WTC11 (cell line): ENCODE results near the gene CCDC124. TPM values are rescaled to one million over a fixed set of nuclear protein-coding genes. Genes with fewer than 3 reads are reported as not detected.

ENCODE experiments used
- ATAC-seq: fragments of 200-7000 bp; cut with Tn5 transposase; 2 replicates; pipeline ENCODE4 v1.10.0; 2021; ENCODE audit warnings: mild to moderate bottlenecking, moderate library complexity
- CTCF ChIA-PET: fragments of 300-600 bp; sonication (Branson Sonifier 250); formaldehyde crosslinking; loops from one replicate; lab custom pipeline; 2021; ENCODE audit warnings: antibody characterized with exemption; lab: Charles Lee
- POLR2A ChIA-PET: fragments of 350-600 bp; sonication (Branson Sonifier 250); formaldehyde crosslinking; loops from one replicate; lab custom pipeline; 2021; ENCODE audit warnings: antibody characterized with exemption; lab: Charles Lee
- DNase-seq: peaks from one replicate; pipeline ENCODE4 v3.0.0; 2021; ENCODE audit warnings: low spot score
- H3K27ac Mint-ChIP-seq: 2 replicates; pipeline ENCODE4 v1.8.0; 2021; ENCODE audit warnings: mixed read lengths
- H3K27me3 Mint-ChIP-seq: 2 replicates; pipeline ENCODE4 v1.8.0; 2021; ENCODE audit warnings: low read depth, mild to moderate bottlenecking, moderate library complexity, mixed read lengths
- H3K36me3 Mint-ChIP-seq: 2 replicates; pipeline ENCODE4 v1.8.0; 2021; ENCODE audit warnings: mixed read lengths
- H3K4me1 Mint-ChIP-seq: 2 replicates; pipeline ENCODE4 v1.8.0; 2022; ENCODE audit warnings: mixed read lengths
- H3K4me3 Mint-ChIP-seq: 2 replicates; pipeline ENCODE4 v1.8.0; 2021; ENCODE audit warnings: mild to moderate bottlenecking, moderate library complexity, mixed read lengths
- H3K9me3 Mint-ChIP-seq: 2 replicates; pipeline ENCODE4 v1.8.0; 2021; ENCODE audit warnings: mixed read lengths
- FOXK1 ChIP-seq: sonication (generic); formaldehyde crosslinking; IDR thresholded peaks from 2 replicates; pipeline ENCODE4 v1.8.0; 2022; ENCODE audit warnings: mild to moderate bottlenecking, moderate library complexity, missing genetic modification reagents
- JUN ChIP-seq: sonication (generic); formaldehyde crosslinking; IDR thresholded peaks from 2 replicates; pipeline ENCODE4 v1.8.0; 2023; ENCODE audit warnings: mild to moderate bottlenecking, missing genetic modification reagents
- MYBL2 ChIP-seq: sonication (generic); formaldehyde crosslinking; IDR thresholded peaks from 2 replicates; pipeline ENCODE4 v1.8.1; 2023; ENCODE audit warnings: mild to moderate bottlenecking, moderate library complexity, missing genetic modification reagents
- NFATC4 ChIP-seq: fragments of 250-450 bp; sonication (Bioruptor Pico); IDR thresholded peaks from 2 replicates; pipeline ENCODE4 v1.9.0; 2021; ENCODE audit warnings: mild to moderate bottlenecking
- NFYB ChIP-seq: sonication (generic); formaldehyde crosslinking; conservative IDR thresholded peaks from 2 replicates; pipeline ENCODE4 v1.8.0; 2022; ENCODE audit warnings: low read depth, missing genetic modification reagents
- NR2C2 ChIP-seq: sonication (generic); formaldehyde crosslinking; IDR thresholded peaks from 2 replicates; pipeline ENCODE4 v1.8.0; 2022; ENCODE audit warnings: mild to moderate bottlenecking, missing genetic modification reagents
- OVOL2 ChIP-seq: fragments of 250-450 bp; sonication (Bioruptor Pico); IDR thresholded peaks from 2 replicates; pipeline ENCODE4 v1.9.0; 2021; ENCODE audit warnings: mild to moderate bottlenecking, borderline replicate concordance
- PRRX2 ChIP-seq: fragments of 250-450 bp; sonication (Bioruptor Pico); IDR thresholded peaks from 2 replicates; pipeline ENCODE4 v1.8.0; 2021; ENCODE audit warnings: mild to moderate bottlenecking
- SMAD4 ChIP-seq: sonication (generic); formaldehyde crosslinking; IDR thresholded peaks from 2 replicates; pipeline ENCODE4 v1.8.0; 2022; ENCODE audit warnings: mild to moderate bottlenecking, missing genetic modification reagents
- SOX15 ChIP-seq: fragments of 250-450 bp; sonication (Bioruptor Pico); IDR thresholded peaks from 2 replicates; pipeline ENCODE4 v1.9.0; 2021; ENCODE audit warnings: mild to moderate bottlenecking
- SP1 ChIP-seq: sonication (generic); formaldehyde crosslinking; conservative IDR thresholded peaks from 2 replicates; pipeline ENCODE4 v1.8.1; 2022; ENCODE audit warnings: missing genetic modification reagents
- TEAD1 ChIP-seq: sonication (generic); formaldehyde crosslinking; IDR thresholded peaks from 2 replicates; pipeline ENCODE4 v1.8.0; 2022; ENCODE audit warnings: mild to moderate bottlenecking, missing genetic modification reagents
- TEAD4 ChIP-seq: sonication (generic); formaldehyde crosslinking; IDR thresholded peaks from 2 replicates; pipeline ENCODE4 v1.8.0; 2022; ENCODE audit warnings: mild to moderate bottlenecking, missing genetic modification reagents
- TP53 ChIP-seq: sonication (generic); formaldehyde crosslinking; IDR thresholded peaks from 2 replicates; pipeline ENCODE4 v1.8.1; 2023; ENCODE audit warnings: mild to moderate bottlenecking, missing genetic modification reagents
- ZNF121 ChIP-seq: sonication (generic); formaldehyde crosslinking; IDR thresholded peaks from 2 replicates; pipeline ENCODE4 v1.8.0; 2023; ENCODE audit warnings: missing genetic modification reagents
- ZNF138 ChIP-seq: sonication (generic); formaldehyde crosslinking; conservative IDR thresholded peaks from 2 replicates; pipeline ENCODE4 v1.8.1; 2022; ENCODE audit warnings: mild to moderate bottlenecking, moderate library complexity, missing genetic modification reagents
- ZNF232 ChIP-seq: sonication (generic); formaldehyde crosslinking; IDR thresholded peaks from 2 replicates; pipeline ENCODE4 v1.8.0; 2022; ENCODE audit warnings: mild to moderate bottlenecking, missing genetic modification reagents
- ZNF423 ChIP-seq: fragments of 250-450 bp; sonication (Bioruptor Pico); IDR thresholded peaks from 2 replicates; pipeline ENCODE4 v2.1.2; 2022; ENCODE audit warnings: mild to moderate bottlenecking, moderate library complexity
- total RNA-seq: library from RNA; stranded (reverse); gene quantifications from 3 replicates; pipeline ENCODE4 v1.2.3, GENCODE V29; 2021
- TF ChIP-seq, protein P1 (sequence below): sonication (generic); formaldehyde crosslinking; IDR thresholded peaks from 2 replicates; pipeline ENCODE4 v1.8.1; 2023; ENCODE audit warnings: mild to moderate bottlenecking, moderate library complexity, missing genetic modification reagents
- TF ChIP-seq, protein P2 (sequence below): sonication (generic); formaldehyde crosslinking; IDR thresholded peaks from 2 replicates; pipeline ENCODE4 v1.8.0; 2022; ENCODE audit warnings: mild to moderate bottlenecking, missing genetic modification reagents
- TF ChIP-seq, protein P3 (sequence below): sonication (generic); formaldehyde crosslinking; IDR thresholded peaks from 2 replicates; pipeline ENCODE4 v1.8.1; 2023; ENCODE audit warnings: mild to moderate bottlenecking, missing genetic modification reagents
- TF ChIP-seq, protein P4 (sequence below): fragments of 250-450 bp; sonication (Bioruptor Pico); IDR thresholded peaks from 2 replicates; pipeline ENCODE4 v1.9.0; 2021; ENCODE audit warnings: moderate library complexity, mild to moderate bottlenecking, inconsistent platforms, borderline replicate concordance
- TF ChIP-seq, protein P5 (sequence below): sonication (generic); formaldehyde crosslinking; IDR thresholded peaks from 2 replicates; pipeline ENCODE4 v1.8.0; 2022; ENCODE audit warnings: missing genetic modification reagents
- TF ChIP-seq, protein P6 (sequence below): fragments of 250-450 bp; sonication (Bioruptor Pico); IDR thresholded peaks from 2 replicates; pipeline ENCODE4 v2.1.2; 2022; ENCODE audit warnings: mild to moderate bottlenecking, moderate library complexity

Gene CCDC124
- total RNA-seq, 1 experiment from 2014 or later: 156 TPM

DNA sequence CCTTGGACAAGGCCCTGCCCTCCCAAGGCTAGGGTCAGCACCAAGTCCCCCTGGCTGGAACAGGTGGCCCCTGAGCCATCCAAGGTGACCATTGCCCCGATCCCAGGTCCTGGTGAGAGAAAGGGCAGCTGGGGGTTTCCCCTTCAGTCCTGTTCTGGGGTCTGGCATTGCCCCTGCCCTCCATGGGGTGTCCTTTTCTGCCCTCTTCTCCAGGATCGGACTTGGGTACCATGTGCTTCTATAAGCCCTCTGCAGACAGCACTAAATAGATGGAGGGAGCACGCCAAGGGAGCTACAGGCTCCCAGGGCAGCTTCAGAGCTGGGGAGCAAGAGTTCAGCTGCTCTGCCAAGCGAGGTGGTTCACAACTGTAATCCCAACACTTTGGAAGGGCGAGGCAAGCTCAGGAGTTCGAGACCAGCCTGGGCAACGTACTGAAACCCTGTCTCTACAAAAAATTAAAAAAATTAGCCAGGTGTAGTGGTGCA is 20.5 kb downstream of the CCDC124 start:
- Mint-ChIP-seq H3K4me1 (peaks cover 25% of the 10 kb centered on the region), H3K27ac (no peak overlapping the region), H3K9me3 (no peaks in the 10 kb centered on the region), H3K36me3 (no peaks in the 10 kb centered on the region), H3K27me3 (peaks cover 54% of the 10 kb centered on the region), H3K4me3 (peak overlapping the region; percentile 74)
- DNase-seq (no peak), ATAC-seq (no peak)
- CTCF ChIA-PET: interaction anchor here (0.6 to 5.0 kb wide), 8 partner anchors 10 to 512 kb away, joined by 3 to 43 read pairs (median 6); partner anchors contain the start of genes ARRDC2 and RPL18A
- POLR2A ChIA-PET: interaction anchor here (0.5 to 1.5 kb wide), 3 partner anchors 10 to 21 kb away, joined by 5 to 7 read pairs (median 5); partner anchors contain the start of gene CCDC124
- TF ChIP-seq, protein P1, sequence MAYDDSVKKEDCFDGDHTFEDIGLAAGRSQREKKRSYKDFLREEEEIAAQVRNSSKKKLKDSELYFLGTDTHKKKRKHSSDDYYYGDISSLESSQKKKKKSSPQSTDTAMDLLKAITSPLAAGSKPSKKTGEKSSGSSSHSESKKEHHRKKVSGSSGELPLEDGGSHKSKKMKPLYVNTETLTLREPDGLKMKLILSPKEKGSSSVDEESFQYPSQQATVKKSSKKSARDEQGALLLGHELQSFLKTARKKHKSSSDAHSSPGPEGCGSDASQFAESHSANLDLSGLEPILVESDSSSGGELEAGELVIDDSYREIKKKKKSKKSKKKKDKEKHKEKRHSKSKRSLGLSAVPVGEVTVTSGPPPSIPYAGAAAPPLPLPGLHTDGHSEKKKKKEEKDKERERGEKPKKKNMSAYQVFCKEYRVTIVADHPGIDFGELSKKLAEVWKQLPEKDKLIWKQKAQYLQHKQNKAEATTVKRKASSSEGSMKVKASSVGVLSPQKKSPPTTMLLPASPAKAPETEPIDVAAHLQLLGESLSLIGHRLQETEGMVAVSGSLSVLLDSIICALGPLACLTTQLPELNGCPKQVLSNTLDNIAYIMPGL (CRISPR knock-in tag): no peak
- TF ChIP-seq, protein P2, sequence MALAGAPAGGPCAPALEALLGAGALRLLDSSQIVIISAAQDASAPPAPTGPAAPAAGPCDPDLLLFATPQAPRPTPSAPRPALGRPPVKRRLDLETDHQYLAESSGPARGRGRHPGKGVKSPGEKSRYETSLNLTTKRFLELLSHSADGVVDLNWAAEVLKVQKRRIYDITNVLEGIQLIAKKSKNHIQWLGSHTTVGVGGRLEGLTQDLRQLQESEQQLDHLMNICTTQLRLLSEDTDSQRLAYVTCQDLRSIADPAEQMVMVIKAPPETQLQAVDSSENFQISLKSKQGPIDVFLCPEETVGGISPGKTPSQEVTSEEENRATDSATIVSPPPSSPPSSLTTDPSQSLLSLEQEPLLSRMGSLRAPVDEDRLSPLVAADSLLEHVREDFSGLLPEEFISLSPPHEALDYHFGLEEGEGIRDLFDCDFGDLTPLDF (CRISPR knock-in tag): no peak
- TF ChIP-seq, protein P3, sequence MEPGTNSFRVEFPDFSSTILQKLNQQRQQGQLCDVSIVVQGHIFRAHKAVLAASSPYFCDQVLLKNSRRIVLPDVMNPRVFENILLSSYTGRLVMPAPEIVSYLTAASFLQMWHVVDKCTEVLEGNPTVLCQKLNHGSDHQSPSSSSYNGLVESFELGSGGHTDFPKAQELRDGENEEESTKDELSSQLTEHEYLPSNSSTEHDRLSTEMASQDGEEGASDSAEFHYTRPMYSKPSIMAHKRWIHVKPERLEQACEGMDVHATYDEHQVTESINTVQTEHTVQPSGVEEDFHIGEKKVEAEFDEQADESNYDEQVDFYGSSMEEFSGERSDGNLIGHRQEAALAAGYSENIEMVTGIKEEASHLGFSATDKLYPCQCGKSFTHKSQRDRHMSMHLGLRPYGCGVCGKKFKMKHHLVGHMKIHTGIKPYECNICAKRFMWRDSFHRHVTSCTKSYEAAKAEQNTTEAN (CRISPR knock-in tag): no peak
- TF ChIP-seq SOX15 (CRISPR knock-in tag): no peak
- TF ChIP-seq MYBL2 (CRISPR knock-in tag): no peak

DNA sequence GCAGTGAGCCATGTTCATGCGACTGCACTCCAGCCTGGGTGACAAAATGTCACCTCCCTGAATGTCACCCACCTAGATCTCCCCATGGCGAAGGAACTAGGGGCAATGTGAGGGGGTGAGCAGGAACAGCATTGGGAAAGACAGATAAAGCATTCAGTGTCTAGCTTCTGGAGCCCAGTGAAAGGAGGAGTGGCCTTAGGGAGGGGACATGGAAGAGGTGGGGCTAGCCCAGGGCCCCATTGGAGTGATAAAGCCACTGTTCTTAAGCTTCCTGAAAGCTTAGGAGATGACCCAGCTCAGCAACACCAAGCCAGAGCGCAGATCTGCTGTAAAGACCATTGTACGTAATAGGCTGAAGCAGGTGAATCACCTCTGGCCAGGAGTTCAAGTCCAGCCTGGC is 21.1 kb downstream of the CCDC124 start:
- Mint-ChIP-seq H3K4me3 (peak overlapping the region; percentile 74), H3K27ac (no peak overlapping the region), H3K36me3 (no peaks in the 10 kb centered on the region), H3K9me3 (no peaks in the 10 kb centered on the region), H3K27me3 (peaks cover 54% of the 10 kb centered on the region), H3K4me1 (peaks cover 25% of the 10 kb centered on the region)
- ChIA-PET POLR2A (interaction anchor here (0.5 kb wide), 1 partner anchor 11 kb away, joined by 5 read pairs; no protein-coding TSS in a partner anchor), CTCF (interaction anchor here (0.6 to 5.0 kb wide), 9 partner anchors 9 to 513 kb away, joined by 3 to 43 read pairs (median 5); partner anchors contain the start of genes ARRDC2 and RPL18A)
- TF ChIP-seq SMAD4 (CRISPR knock-in tag) (no peak), ZNF121 (CRISPR knock-in tag) (no peak), OVOL2 (CRISPR knock-in tag) (no peak), NFYB (CRISPR knock-in tag) (no peak), TP53 (CRISPR knock-in tag) (no peak), FOXK1 (no peak)
- TF ChIP-seq, protein P4, sequence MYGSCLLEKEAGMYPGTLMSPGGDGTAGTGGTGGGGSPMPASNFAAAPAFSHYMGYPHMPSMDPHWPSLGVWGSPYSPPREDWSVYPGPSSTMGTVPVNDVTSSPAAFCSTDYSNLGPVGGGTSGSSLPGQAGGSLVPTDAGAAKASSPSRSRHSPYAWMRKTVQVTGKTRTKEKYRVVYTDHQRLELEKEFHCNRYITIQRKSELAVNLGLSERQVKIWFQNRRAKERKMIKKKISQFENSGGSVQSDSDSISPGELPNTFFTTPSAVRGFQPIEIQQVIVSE (CRISPR knock-in tag): no peak
- 0 out of 2 replicates have a peak, but pooled peaks have one; percentile 3 for ATAC-seq
- DNase-seq: no peak

DNA sequence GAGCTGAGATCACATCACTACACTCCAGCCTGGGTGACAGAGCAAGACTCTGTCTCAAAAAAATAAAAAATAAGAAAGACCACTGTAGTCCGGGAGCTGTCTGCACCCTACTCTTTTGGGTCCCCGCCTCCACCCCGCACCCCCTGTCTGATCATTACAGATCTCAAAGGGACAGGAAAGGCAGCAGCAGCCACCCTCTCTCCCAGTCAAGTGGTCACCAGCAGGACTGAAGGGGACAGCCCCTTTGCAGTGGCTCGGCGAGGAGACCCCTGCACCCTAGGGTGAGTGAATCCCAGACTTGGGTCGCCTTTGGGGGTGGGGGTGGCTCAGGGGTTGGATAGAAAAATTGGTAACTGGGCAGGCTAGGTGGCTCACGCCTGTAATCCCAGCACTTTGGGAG is 21.6 kb downstream of the CCDC124 start:
- no peak overlapping the region for H3K4me3 Mint-ChIP-seq
- no peaks in the 10 kb centered on the region for H3K9me3 Mint-ChIP-seq
- POLR2A ChIA-PET: interaction anchor here (0.6 kb wide), 1 partner anchor 85 kb away, joined by 4 read pairs; no protein-coding TSS in a partner anchor
- no peak for ATAC-seq
- H3K36me3 Mint-ChIP-seq: no peaks in the 10 kb centered on the region
- H3K27me3 Mint-ChIP-seq: peaks cover 48% of the 10 kb centered on the region
- CTCF ChIA-PET: interaction anchor here (0.7 to 5.0 kb wide), 6 partner anchors 8 to 95 kb away, joined by 3 to 43 read pairs (median 7); partner anchors contain the start of gene RPL18A
- peaks cover 22% of the 10 kb centered on the region for H3K4me1 Mint-ChIP-seq
- DNase-seq: no peak
- no peak overlapping the region for H3K27ac Mint-ChIP-seq
- TF ChIP-seq TEAD1 (CRISPR knock-in tag): no peak
- TF ChIP-seq SP1: no peak
- TF ChIP-seq, protein P5, sequence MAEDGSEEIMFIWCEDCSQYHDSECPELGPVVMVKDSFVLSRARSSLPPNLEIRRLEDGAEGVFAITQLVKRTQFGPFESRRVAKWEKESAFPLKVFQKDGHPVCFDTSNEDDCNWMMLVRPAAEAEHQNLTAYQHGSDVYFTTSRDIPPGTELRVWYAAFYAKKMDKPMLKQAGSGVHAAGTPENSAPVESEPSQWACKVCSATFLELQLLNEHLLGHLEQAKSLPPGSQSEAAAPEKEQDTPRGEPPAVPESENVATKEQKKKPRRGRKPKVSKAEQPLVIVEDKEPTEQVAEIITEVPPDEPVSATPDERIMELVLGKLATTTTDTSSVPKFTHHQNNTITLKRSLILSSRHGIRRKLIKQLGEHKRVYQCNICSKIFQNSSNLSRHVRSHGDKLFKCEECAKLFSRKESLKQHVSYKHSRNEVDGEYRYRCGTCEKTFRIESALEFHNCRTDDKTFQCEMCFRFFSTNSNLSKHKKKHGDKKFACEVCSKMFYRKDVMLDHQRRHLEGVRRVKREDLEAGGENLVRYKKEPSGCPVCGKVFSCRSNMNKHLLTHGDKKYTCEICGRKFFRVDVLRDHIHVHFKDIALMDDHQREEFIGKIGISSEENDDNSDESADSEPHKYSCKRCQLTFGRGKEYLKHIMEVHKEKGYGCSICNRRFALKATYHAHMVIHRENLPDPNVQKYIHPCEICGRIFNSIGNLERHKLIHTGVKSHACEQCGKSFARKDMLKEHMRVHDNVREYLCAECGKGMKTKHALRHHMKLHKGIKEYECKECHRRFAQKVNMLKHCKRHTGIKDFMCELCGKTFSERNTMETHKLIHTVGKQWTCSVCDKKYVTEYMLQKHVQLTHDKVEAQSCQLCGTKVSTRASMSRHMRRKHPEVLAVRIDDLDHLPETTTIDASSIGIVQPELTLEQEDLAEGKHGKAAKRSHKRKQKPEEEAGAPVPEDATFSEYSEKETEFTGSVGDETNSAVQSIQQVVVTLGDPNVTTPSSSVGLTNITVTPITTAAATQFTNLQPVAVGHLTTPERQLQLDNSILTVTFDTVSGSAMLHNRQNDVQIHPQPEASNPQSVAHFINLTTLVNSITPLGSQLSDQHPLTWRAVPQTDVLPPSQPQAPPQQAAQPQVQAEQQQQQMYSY (CRISPR knock-in tag): no peak
- no peak for TF ChIP-seq TEAD4
- TF ChIP-seq NFATC4 (CRISPR knock-in tag): no peak
- TF ChIP-seq NR2C2 (CRISPR knock-in tag): no peak
- TF ChIP-seq, protein P6, sequence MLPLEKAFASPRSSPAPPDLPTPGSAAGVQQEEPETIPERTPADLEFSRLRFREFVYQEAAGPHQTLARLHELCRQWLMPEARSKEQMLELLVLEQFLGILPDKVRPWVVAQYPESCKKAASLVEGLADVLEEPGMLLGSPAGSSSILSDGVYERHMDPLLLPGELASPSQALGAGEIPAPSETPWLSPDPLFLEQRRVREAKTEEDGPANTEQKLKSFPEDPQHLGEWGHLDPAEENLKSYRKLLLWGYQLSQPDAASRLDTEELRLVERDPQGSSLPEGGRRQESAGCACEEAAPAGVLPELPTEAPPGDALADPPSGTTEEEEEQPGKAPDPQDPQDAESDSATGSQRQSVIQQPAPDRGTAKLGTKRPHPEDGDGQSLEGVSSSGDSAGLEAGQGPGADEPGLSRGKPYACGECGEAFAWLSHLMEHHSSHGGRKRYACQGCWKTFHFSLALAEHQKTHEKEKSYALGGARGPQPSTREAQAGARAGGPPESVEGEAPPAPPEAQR (CRISPR knock-in tag): no peak
- no peak for TF ChIP-seq MYBL2 (CRISPR knock-in tag)
- TF ChIP-seq PRRX2 (CRISPR knock-in tag): no peak
- no peak for TF ChIP-seq ZNF138
- no peak for TF ChIP-seq SOX15 (CRISPR knock-in tag)
- TF ChIP-seq JUN (CRISPR knock-in tag): no peak
- no peak for TF ChIP-seq ZNF232 (CRISPR knock-in tag)
- no peak for TF ChIP-seq ZNF423
